AG04449 (cell line): ENCODE results near the gene DPH1.

Experiments
- CTCF ChIA-PET: fragments of 350-600 bp; formaldehyde crosslinking; extraction: SDS; loops from one replicate; lab custom pipeline; 2021; ENCODE audit warnings: antibody characterized with exemption; lab: Yijun Ruan, JAX
- POLR2A ChIA-PET: fragments of 400-600, 350-600 bp; formaldehyde crosslinking; extraction: SDS; loops from one replicate; lab custom pipeline; 2020; ENCODE audit warnings: antibody characterized with exemption, inconsistent platforms; lab: Yijun Ruan, JAX
- DNase-seq: peaks from one replicate; pipeline ENCODE4 v3.0.0-alpha.2; 2010; ENCODE audit warnings: low read depth, low spot score
- H3K4me3 ChIP-seq: 2 replicates; pipeline ENCODE4 v1.5.1; 2011; ENCODE audit warnings: low read depth, mild to moderate bottlenecking, control low read depth, low read length
- TF ChIP-seq, protein P1 (sequence below): IDR thresholded peaks from one replicate; pipeline ENCODE4 v1.5.1; 2011; ENCODE audit warnings: mild to moderate bottlenecking, moderate library complexity, low read length, control low read depth, inconsistent platforms; ENCODE audit not compliant: insufficient read depth; ENCODE audit errors: missing control alignments

Gene DPH1

DNA sequence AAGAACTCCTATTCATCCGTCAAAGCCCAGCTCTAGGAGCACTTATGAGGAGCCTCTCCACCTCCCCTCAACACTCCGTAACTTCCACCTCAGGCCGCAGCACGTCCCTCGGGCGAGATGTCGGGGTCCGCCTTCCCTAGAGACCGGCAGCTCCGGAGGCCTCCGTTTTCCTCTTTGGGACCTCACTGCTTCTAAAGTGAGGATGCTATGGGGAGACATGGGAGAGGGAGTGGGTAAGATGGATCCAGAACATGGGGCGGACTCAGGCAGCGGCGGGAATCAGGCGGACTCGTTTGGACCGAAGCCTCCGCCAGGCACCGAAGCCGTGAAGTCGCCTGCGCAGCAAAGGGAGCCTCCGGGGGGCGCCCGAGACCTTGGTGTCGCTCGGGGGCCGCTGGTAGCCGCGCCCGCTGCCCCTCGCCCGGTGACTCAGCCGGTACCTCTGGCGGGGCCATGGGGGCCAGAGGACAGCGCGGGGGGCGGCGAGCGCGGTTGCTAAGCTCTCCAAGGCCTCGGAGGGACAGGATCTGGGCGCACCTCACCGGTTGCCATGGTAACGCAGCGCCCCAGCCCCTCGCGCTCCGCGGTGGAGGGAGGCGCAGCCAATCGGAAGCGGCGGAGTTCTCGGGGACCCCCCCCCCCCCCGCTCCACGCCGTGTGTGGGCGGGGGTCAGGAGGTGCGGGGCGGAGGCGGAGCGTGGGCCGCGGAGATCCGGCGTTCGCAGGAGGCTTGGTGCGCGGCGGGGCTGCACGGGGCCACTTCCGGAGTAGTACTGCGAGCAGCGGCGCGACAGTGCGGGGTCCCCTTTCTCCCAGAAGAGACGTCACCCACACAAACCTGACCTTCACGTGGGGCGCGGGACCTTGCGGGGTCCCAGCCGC lies 23.7 kb downstream of the DPH1 start:
- DNase-seq, result no peak
- POLR2A ChIA-PET, result interaction anchor here (0.7 to 5.1 kb wide), 3 partner anchors 28 to 191 kb away, joined by 5 to 59 read pairs (median 28); no protein-coding TSS in a partner anchor
- CTCF ChIA-PET, result interaction anchor here (0.6 to 8.5 kb wide), 38 partner anchors 8 to 362 kb away, joined by 3 to 348 read pairs (median 5); partner anchors contain the start of gene TSR1
- TF ChIP-seq, protein P1, sequence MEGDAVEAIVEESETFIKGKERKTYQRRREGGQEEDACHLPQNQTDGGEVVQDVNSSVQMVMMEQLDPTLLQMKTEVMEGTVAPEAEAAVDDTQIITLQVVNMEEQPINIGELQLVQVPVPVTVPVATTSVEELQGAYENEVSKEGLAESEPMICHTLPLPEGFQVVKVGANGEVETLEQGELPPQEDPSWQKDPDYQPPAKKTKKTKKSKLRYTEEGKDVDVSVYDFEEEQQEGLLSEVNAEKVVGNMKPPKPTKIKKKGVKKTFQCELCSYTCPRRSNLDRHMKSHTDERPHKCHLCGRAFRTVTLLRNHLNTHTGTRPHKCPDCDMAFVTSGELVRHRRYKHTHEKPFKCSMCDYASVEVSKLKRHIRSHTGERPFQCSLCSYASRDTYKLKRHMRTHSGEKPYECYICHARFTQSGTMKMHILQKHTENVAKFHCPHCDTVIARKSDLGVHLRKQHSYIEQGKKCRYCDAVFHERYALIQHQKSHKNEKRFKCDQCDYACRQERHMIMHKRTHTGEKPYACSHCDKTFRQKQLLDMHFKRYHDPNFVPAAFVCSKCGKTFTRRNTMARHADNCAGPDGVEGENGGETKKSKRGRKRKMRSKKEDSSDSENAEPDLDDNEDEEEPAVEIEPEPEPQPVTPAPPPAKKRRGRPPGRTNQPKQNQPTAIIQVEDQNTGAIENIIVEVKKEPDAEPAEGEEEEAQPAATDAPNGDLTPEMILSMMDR, result peak; percentile 84
- peak overlapping the region; percentile 56 for H3K4me3 ChIP-seq

DNA sequence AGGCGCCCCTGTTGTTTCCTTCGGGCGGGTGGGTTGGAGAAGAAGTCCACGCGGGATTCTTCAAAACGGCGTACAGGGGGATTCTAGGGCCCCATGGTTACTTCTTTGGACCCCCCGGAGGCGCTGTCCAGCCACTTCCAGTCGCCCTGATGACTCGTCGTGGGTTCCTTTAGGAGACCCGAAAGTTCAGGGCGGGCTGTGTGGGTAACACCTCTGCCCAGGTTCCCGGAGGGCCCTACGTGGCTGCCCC lies 24.2 kb downstream of the DPH1 start:
- POLR2A ChIA-PET, result interaction anchor here (0.5 to 5.1 kb wide), 12 partner anchors 14 to 249 kb away, joined by 3 to 59 read pairs (median 6); partner anchors contain the start of genes SMG6 and SRR
- TF ChIP-seq, protein P1, result no peak
- peak overlapping the region; percentile 56 for H3K4me3 ChIP-seq
- CTCF ChIA-PET, result interaction anchor here (0.6 to 8.5 kb wide), 53 partner anchors 8 to 362 kb away, joined by 3 to 348 read pairs (median 4); no protein-coding TSS in a partner anchor
- DNase-seq, result no peak

DNA sequence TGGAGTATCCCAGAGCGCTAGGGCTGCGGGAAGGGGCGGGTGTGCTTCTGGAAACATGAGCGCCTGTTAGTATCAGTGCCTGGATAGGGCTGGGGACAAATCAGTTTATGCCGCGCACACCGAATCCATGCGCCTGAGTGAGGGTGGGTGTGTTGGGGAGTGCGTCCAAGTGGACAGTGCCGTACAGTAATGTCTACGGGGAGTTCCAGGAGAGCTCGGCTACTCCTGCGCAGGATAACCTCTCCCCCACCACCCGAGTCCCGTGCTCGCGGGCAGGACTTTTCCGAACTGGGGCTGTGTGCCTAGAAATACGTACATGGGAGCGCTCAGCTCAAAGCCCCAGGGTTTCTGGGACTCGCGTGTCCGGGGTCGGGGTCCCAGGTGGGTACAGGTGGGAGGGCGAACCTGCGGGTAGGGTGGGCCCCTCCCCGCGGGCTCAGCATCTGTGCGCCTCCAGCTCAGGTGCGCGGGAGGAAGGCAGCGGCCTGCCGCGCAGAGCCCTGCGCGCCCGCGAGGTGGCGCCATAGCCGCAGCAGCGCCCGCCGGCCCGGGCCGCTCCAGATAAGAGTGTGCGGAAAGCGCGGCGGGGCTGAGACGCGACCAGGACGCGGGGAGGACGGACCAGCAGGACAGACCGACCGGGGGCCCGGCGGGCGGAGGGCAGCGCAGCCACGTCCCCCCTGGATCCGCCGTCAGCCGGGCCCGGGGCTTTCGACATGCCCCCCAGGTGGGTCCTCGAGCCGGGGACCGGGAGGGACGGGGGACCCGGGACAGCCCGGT lies 24.7 kb downstream of the DPH1 start, which contains the start of gene HIC1:
HIC1 (plus strand) TSS at position 592 of the 780 bp plus-strand sequence. CDS start 1,588 bp downstream, outside the sequence.
- TF ChIP-seq, protein P1, result peak; percentile 73
- CTCF ChIA-PET, result interaction anchor here (0.6 to 8.5 kb wide), 59 partner anchors 9 to 361 kb away, joined by 3 to 348 read pairs (median 4); no protein-coding TSS in a partner anchor
- no peak for DNase-seq
- peak within 1 kb of the TSS; percentile 66 for H3K4me3 ChIP-seq
- POLR2A ChIA-PET, result interaction anchor here (0.5 to 5.1 kb wide), 25 partner anchors 10 to 351 kb away, joined by 3 to 59 read pairs (median 4); partner anchors contain the start of genes SMG6 and SRR

DNA sequence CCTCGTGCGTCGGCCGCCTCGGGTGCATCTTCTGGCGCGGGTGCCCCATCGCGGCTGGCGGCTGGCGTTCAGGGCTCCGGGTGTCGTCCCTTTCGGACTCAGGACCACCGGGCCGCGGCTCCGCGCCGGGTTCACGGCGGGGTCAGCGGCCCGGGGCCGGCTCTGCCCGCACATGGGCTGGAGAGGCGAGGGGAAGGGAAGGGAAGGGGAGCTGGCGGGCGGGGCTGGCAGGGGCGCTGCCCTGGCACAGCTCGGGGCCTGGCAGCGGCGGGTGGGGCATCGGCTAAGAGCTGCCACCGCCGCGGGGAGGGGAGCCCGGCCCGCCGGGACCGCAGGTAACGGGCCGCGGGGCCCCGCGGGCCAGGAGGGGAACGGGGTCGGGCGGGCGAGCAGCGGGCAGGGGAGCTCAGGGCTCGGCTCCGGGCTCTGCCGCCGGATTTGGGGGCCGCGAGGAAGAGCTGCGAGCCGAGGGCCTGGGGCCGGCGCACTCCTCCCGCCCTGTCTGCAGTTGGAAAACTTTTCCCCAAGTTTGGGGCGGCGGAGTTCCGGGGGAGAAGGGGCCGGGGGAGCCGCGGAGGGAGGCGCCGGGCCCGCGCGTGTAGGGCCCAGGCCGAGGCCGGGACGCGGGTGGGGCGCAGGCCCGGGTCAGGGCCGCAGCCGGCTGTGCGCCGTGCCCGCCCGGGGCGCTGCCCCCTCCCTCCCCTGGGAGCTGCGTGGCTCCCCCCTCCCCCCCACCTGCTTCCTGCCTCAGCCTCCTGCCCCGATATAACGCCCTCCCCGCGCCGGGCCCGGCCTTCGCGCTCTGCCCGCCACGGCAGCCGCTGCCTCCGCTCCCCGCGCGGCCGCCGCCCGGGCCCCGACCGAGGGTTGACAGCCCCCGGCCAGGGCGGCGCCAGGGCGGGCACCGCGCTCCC lies 25.6 kb downstream of the DPH1 start:
- ChIA-PET POLR2A (interaction anchor here (0.6 to 5.1 kb wide), 27 partner anchors 9 to 350 kb away, joined by 3 to 59 read pairs (median 4); partner anchors contain the start of genes SMG6 and SRR), CTCF (interaction anchor here (0.6 to 8.5 kb wide), 39 partner anchors 11 to 315 kb away, joined by 3 to 348 read pairs (median 5); partner anchors contain the start of gene TSR1)
- peak overlapping the region; percentile 66 for H3K4me3 ChIP-seq
- TF ChIP-seq, protein P1, result no peak
- DNase-seq, result no peak
